HepG2 (cell line): ENCODE data around the gene MT4. TPM values are rescaled to one million over a fixed set of nuclear protein-coding genes. Genes with fewer than 3 reads are reported as not detected.

Source experiments
- CAMTA2 ChIP-seq: sonication (generic); formaldehyde crosslinking; IDR thresholded peaks from 2 replicates; pipeline ENCODE4 v1.4.0; 2020; ENCODE audit warnings: mild to moderate bottlenecking, missing genetic modification reagents, borderline replicate concordance
- HCFC1 ChIP-seq: fragments of 150-350 bp; IDR thresholded peaks from 2 replicates; pipeline ENCODE4 v1.6.1; 2014; ENCODE audit warnings: low read depth, low read length
- HOXA5 ChIP-seq: sonication (generic); formaldehyde crosslinking; IDR thresholded peaks from 2 replicates; pipeline ENCODE4 v1.4.0; 2020; ENCODE audit warnings: missing genetic modification reagents
- KMT2B ChIP-seq: IDR thresholded peaks from 2 replicates; pipeline ENCODE4 v1.6.1; 2016; ENCODE audit warnings: missing genetic modification reagents, missing compliant biosample characterization
- MAFK ChIP-seq, 2 experiments: IDR thresholded peaks in 1 of 2; conservative IDR thresholded peaks in 1 of 2; 2 replicates each; pipeline ENCODE4 v1.6.1; 2011; ENCODE audit warnings: improper control_type of control experiment in 2 of 2, low read length in 2 of 2
- NFIB ChIP-seq: sonication (generic); formaldehyde crosslinking; IDR thresholded peaks from 2 replicates; pipeline ENCODE4 v1.9.0; 2021; ENCODE audit warnings: missing genetic modification reagents, mild to moderate bottlenecking, borderline replicate concordance
- RFX3 ChIP-seq: IDR thresholded peaks from 2 replicates; pipeline ENCODE4 v1.6.1; 2016; ENCODE audit warnings: missing biosample characterization, missing genetic modification reagents
- RFXAP ChIP-seq: sonication (generic); formaldehyde crosslinking; IDR thresholded peaks from 2 replicates; pipeline ENCODE4 v1.4.0; 2020; ENCODE audit warnings: missing genetic modification reagents, borderline replicate concordance
- RNF2 ChIP-seq: fragments of 450-650 bp; conservative IDR thresholded peaks from 2 replicates; pipeline ENCODE4 v1.6.1; 2016; ENCODE audit warnings: low read depth
- SAP130 ChIP-seq: IDR thresholded peaks from 2 replicates; pipeline ENCODE4 v1.6.1; 2016; ENCODE audit warnings: low read depth
- SIN3B ChIP-seq: fragments of 150-350 bp; IDR thresholded peaks from 2 replicates; pipeline ENCODE4 v1.6.1; 2014; ENCODE audit warnings: low read length
- ZNF101 ChIP-seq: sonication (generic); formaldehyde crosslinking; IDR thresholded peaks from 2 replicates; pipeline ENCODE4 v1.4.0; 2020; ENCODE audit warnings: mild to moderate bottlenecking, low read depth, missing genetic modification reagents, borderline replicate concordance
- ZNF235 ChIP-seq: sonication (generic); formaldehyde crosslinking; IDR thresholded peaks from 2 replicates; pipeline ENCODE4 v1.8.1; 2023; ENCODE audit warnings: mild to moderate bottlenecking, missing genetic modification reagents, borderline replicate concordance
- ZNF333 ChIP-seq: sonication (generic); formaldehyde crosslinking; IDR thresholded peaks from 2 replicates; pipeline ENCODE4 v1.4.0; 2020; ENCODE audit warnings: mild to moderate bottlenecking, missing genetic modification reagents, borderline replicate concordance
- ZNF34 ChIP-seq: sonication (generic); formaldehyde crosslinking; IDR thresholded peaks from 2 replicates; pipeline ENCODE4 v1.4.0; 2020; ENCODE audit warnings: mild to moderate bottlenecking, missing genetic modification reagents, borderline replicate concordance
- ZNF773 ChIP-seq: sonication (generic); formaldehyde crosslinking; IDR thresholded peaks from 2 replicates; pipeline ENCODE4 v1.4.0; 2020; ENCODE audit warnings: missing genetic modification reagents, borderline replicate concordance
- ZNF816 ChIP-seq: sonication (generic); formaldehyde crosslinking; IDR thresholded peaks from 2 replicates; pipeline ENCODE4 v1.8.0; 2022; ENCODE audit warnings: missing genetic modification reagents, mild to moderate bottlenecking, borderline replicate concordance
- polyA plus RNA-seq, 8 experiments: library from polyadenylated mRNA; depleted of rRNA in 3 of 8; stranded (reverse) in 7 of 8; unstranded in 1 of 8; fragments of >200 nt; fragmentation: Illumina TruSeq in 4 of 8; extraction: Trizol in 4 of 8; gene quantifications; 2 replicates each; pipeline versions ENCODE4 v1.2.1 to v1.2.3, GENCODE V29; 2011 to 2016; ENCODE audit warnings: low read depth in 4 of 8, missing spikeins in 1 of 8, mixed read lengths in 1 of 8; ENCODE audit not compliant: insufficient read depth in 1 of 8
- total RNA-seq, 5 experiments: library from RNA; depleted of rRNA; stranded (reverse); fragments of >200 nt; fragmentation: Illumina TruSeq; extraction: Trizol; gene quantifications; 2 replicates each; pipeline ENCODE4 v1.2.3, GENCODE V29; 2016; ENCODE audit warnings: low read depth in 1 of 5
- TF ChIP-seq, protein P1 (sequence below): sonication (generic); formaldehyde crosslinking; IDR thresholded peaks from 2 replicates; pipeline ENCODE4 v1.9.0; 2022; ENCODE audit warnings: missing genetic modification reagents, mild to moderate bottlenecking, borderline replicate concordance
- TF ChIP-seq, protein P2 (sequence below): sonication (generic); formaldehyde crosslinking; conservative IDR thresholded peaks from 2 replicates; pipeline ENCODE4 v1.4.0; 2020; ENCODE audit warnings: missing genetic modification reagents
- TF ChIP-seq, protein P3 (sequence below): sonication (generic); formaldehyde crosslinking; IDR thresholded peaks from 2 replicates; pipeline ENCODE4 v1.4.0; 2020; ENCODE audit warnings: low read depth, mild to moderate bottlenecking, missing genetic modification reagents
- TF ChIP-seq, protein P4 (sequence below): sonication (generic); formaldehyde crosslinking; IDR thresholded peaks from 2 replicates; pipeline ENCODE4 v1.5.0; 2020; ENCODE audit warnings: mild to moderate bottlenecking, missing genetic modification reagents, moderate library complexity
- TF ChIP-seq, protein P5 (sequence below): sonication (generic); formaldehyde crosslinking; IDR thresholded peaks from 2 replicates; pipeline ENCODE4 v1.4.0; 2020; ENCODE audit warnings: missing genetic modification reagents, low read depth, mild to moderate bottlenecking, borderline replicate concordance

The MT4 gene
- total and polyA plus RNA-seq, 2 of the 13 experiments (the other 11 are each of a cell fraction or from before 2014, with no cell fraction given), result not detected

DNA sequence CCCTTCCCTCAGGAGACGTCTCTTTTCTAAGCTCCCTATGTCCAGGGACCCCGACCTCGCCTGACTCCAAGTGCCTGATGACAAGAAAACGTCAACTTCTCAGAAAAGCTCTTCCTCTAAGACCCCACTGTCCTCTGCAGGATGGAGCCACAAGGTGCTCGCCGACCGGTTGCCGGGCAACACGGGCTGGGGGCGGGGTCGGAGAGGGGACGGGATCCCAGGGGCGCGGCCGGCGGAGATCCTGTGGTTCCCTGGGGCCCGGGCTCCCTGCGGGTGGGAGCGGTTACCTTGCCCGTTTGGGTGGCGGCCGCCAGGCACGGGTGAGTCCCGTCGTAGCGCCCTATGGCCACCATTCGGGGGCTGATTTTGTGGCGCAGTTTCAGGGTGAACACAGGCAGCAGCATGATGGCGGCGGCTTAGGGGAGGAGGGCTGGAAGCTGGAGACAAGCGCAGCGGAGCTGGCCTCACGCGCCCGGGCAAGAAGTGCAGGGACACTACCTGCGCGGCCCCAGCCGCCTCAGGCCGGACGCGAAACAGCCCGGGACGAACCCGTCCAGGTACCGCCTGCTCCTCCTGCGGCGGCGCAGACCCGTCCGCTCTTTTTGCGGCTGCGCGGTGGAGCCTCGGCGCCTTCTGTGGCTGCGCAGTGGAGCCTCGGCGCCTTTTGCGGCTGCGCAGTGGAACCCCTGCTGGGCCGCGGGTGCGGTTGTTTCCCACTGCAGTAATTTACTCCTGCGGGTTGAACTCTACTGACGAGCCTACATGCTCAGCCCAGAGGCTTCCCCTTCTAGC lies 45.2 kb upstream of the MT4 start, which contains the start of gene BBS2 (continued):
- TF ChIP-seq, protein P1, sequence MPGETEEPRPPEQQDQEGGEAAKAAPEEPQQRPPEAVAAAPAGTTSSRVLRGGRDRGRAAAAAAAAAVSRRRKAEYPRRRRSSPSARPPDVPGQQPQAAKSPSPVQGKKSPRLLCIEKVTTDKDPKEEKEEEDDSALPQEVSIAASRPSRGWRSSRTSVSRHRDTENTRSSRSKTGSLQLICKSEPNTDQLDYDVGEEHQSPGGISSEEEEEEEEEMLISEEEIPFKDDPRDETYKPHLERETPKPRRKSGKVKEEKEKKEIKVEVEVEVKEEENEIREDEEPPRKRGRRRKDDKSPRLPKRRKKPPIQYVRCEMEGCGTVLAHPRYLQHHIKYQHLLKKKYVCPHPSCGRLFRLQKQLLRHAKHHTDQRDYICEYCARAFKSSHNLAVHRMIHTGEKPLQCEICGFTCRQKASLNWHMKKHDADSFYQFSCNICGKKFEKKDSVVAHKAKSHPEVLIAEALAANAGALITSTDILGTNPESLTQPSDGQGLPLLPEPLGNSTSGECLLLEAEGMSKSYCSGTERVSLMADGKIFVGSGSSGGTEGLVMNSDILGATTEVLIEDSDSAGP, result peak; percentile 86; the same call in 1 of the 2 replicates
- TF ChIP-seq, protein P2, sequence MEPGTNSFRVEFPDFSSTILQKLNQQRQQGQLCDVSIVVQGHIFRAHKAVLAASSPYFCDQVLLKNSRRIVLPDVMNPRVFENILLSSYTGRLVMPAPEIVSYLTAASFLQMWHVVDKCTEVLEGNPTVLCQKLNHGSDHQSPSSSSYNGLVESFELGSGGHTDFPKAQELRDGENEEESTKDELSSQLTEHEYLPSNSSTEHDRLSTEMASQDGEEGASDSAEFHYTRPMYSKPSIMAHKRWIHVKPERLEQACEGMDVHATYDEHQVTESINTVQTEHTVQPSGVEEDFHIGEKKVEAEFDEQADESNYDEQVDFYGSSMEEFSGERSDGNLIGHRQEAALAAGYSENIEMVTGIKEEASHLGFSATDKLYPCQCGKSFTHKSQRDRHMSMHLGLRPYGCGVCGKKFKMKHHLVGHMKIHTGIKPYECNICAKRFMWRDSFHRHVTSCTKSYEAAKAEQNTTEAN (CRISPR knock-in tag), result peak; percentile 80; the same call in 1 of the 2 replicates
- TF ChIP-seq, protein P3, sequence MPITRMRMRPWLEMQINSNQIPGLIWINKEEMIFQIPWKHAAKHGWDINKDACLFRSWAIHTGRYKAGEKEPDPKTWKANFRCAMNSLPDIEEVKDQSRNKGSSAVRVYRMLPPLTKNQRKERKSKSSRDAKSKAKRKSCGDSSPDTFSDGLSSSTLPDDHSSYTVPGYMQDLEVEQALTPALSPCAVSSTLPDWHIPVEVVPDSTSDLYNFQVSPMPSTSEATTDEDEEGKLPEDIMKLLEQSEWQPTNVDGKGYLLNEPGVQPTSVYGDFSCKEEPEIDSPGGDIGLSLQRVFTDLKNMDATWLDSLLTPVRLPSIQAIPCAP (CRISPR knock-in tag), result no peak
- TF ChIP-seq CAMTA2 (CRISPR knock-in tag) (no peak; the same call in 1 of the 2 replicates), ZNF101 (no peak), HCFC1 (peak; percentile 30; the same call in 1 of the 2 replicates), HOXA5 (CRISPR knock-in tag) (peak; percentile 74; the same call in 1 of the 2 replicates), NFIB (CRISPR knock-in tag) (no peak), RFXAP (CRISPR knock-in tag) (no peak; the same call in 1 of the 2 replicates), SAP130 (CRISPR knock-in tag) (peak; percentile 89), MAFK (conservative IDR thresholded peaks at IDR 0.05 in 1 of 2, IDR thresholded peaks at IDR 0.05 in 1 of 2; ENCODE audit: low read length in 2 of 2) (no peak), ZNF34 (CRISPR knock-in tag) (no peak), KMT2B (CRISPR knock-in tag) (no peak; the same call in none of the 2 replicates), ZNF333 (CRISPR knock-in tag) (0 out of 2 replicates have a peak, but pooled peaks have one; percentile 29), RFX3 (CRISPR knock-in tag) (peak; percentile 68), ZNF235 (CRISPR knock-in tag) (peak; percentile 86), ZNF816 (CRISPR knock-in tag) (peak; percentile 85; the same call in 1 of the 2 replicates), RNF2 (peak; percentile 75; the same call in 1 of the 2 replicates), SIN3B (no peak), ZNF773 (peak; percentile 65; the same call in 1 of the 2 replicates)
- TF ChIP-seq, protein P4, sequence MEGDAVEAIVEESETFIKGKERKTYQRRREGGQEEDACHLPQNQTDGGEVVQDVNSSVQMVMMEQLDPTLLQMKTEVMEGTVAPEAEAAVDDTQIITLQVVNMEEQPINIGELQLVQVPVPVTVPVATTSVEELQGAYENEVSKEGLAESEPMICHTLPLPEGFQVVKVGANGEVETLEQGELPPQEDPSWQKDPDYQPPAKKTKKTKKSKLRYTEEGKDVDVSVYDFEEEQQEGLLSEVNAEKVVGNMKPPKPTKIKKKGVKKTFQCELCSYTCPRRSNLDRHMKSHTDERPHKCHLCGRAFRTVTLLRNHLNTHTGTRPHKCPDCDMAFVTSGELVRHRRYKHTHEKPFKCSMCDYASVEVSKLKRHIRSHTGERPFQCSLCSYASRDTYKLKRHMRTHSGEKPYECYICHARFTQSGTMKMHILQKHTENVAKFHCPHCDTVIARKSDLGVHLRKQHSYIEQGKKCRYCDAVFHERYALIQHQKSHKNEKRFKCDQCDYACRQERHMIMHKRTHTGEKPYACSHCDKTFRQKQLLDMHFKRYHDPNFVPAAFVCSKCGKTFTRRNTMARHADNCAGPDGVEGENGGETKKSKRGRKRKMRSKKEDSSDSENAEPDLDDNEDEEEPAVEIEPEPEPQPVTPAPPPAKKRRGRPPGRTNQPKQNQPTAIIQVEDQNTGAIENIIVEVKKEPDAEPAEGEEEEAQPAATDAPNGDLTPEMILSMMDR, result peak; percentile 27
- TF ChIP-seq, protein P5, sequence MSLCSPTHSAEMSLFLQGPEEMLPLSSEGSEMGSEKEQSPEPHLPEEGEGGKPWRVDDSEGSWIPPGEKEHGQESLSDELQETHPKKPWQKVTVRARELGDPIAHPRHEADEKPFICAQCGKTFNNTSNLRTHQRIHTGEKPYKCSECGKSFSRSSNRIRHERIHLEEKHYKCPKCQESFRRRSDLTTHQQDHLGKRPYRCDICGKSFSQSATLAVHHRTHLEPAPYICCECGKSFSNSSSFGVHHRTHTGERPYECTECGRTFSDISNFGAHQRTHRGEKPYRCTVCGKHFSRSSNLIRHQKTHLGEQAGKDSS (CRISPR knock-in tag), result no peak
